GM23338 (cell line): Measurements from ENCODE around the gene TOM1L2. TPM values are rescaled to one million over a fixed set of nuclear protein-coding genes. Genes with fewer than 3 reads are reported as not detected.

Experiments
- ATAC-seq: fragments of 200-7000 bp; cut with Tn5 transposase; 3 replicates; pipeline ENCODE4 v1.9.1; 2020
- DNase-seq: peaks from one replicate; pipeline ENCODE4 v3.0.0-alpha.2; 2015; ENCODE audit warnings: low spot score
- H2AFZ ChIP-seq: fragments of 200-600 bp; sonication (generic); 2 replicates; pipeline ENCODE4 v1.8.0; 2016; ENCODE audit warnings: antibody characterized with exemption, mild to moderate bottlenecking, moderate library complexity
- H3F3A ChIP-seq: fragments of 200-600 bp; sonication (generic); replicated peaks from 2 replicates; pipeline ENCODE4 v1.8.0; 2017; ENCODE audit warnings: antibody characterized with exemption, mixed run types, low read depth
- H3K27ac ChIP-seq: fragments of 200-600 bp; sonication (generic); 2 replicates; pipeline ENCODE4 v1.6.1; 2016; ENCODE audit warnings: low read depth
- H3K27me3 ChIP-seq: fragments of 200-600 bp; sonication (generic); 2 replicates; pipeline ENCODE4 v1.8.0; 2016; ENCODE audit warnings: mild to moderate bottlenecking, mixed run types, moderate library complexity; ENCODE audit not compliant: insufficient read depth
- H3K36me3 ChIP-seq: fragments of 200-600 bp; sonication (generic); 2 replicates; pipeline ENCODE4 v1.8.0; 2016; ENCODE audit warnings: mild to moderate bottlenecking; ENCODE audit not compliant: insufficient read depth
- H3K4me1 ChIP-seq: fragments of 200-600 bp; sonication (generic); 2 replicates; pipeline ENCODE4 v1.8.0; 2016; ENCODE audit warnings: mild to moderate bottlenecking, moderate library complexity; ENCODE audit not compliant: insufficient read depth
- H3K4me2 ChIP-seq: fragments of 200-600 bp; sonication (generic); 2 replicates; pipeline ENCODE4 v1.7.1; 2017; ENCODE audit warnings: mixed run types
- H3K4me3 ChIP-seq: fragments of 200-600 bp; sonication (generic); 2 replicates; pipeline ENCODE4 v1.6.1; 2016; ENCODE audit warnings: mixed run types
- H3K79me2 ChIP-seq: fragments of 200-600 bp; sonication (generic); replicated peaks from 2 replicates; pipeline ENCODE4 v1.8.0; 2017; ENCODE audit warnings: mild to moderate bottlenecking; ENCODE audit not compliant: insufficient read depth
- H3K9me2 ChIP-seq: fragments of 200-600 bp; sonication (generic); 2 replicates; pipeline ENCODE4 v1.8.0; 2017; ENCODE audit not compliant: insufficient read depth
- H4K20me1 ChIP-seq: fragments of 200-600 bp; sonication (generic); replicated peaks from 2 replicates; pipeline ENCODE4 v1.8.0; 2017; ENCODE audit warnings: mild to moderate bottlenecking; ENCODE audit not compliant: insufficient read depth
- H3K27ac Mint-ChIP-seq: 2 replicates; pipeline ENCODE4 v1.8.0; 2020; ENCODE audit warnings: inconsistent platforms, mild to moderate bottlenecking, moderate library complexity, mixed read lengths
- H3K27me3 Mint-ChIP-seq: 3 replicates; pipeline ENCODE4 v1.8.0; 2022; ENCODE audit warnings: low read depth, mild to moderate bottlenecking, moderate library complexity, mixed read lengths, inconsistent platforms; ENCODE audit not compliant: insufficient read depth, poor library complexity
- H3K36me3 Mint-ChIP-seq: 3 replicates; pipeline ENCODE4 v1.8.0; 2021; ENCODE audit warnings: low read depth, mild to moderate bottlenecking, inconsistent platforms, moderate library complexity, mixed read lengths
- H3K4me1 Mint-ChIP-seq: 3 replicates; pipeline ENCODE4 v1.8.0; 2020; ENCODE audit warnings: mild to moderate bottlenecking, inconsistent platforms, mixed read lengths
- H3K4me3 Mint-ChIP-seq: 3 replicates; pipeline ENCODE4 v1.8.0; 2021; ENCODE audit warnings: moderate library complexity, mild to moderate bottlenecking, inconsistent platforms, mixed read lengths
- H3K9me3 Mint-ChIP-seq: 3 replicates; pipeline ENCODE4 v1.8.0; 2020; ENCODE audit warnings: moderate library complexity, mild to moderate bottlenecking, inconsistent platforms, mixed read lengths
- CREB1 ChIP-seq: fragments of 250-450 bp; sonication (Bioruptor Pico); IDR thresholded peaks from 2 replicates; pipeline ENCODE4 v1.5.0; 2020; ENCODE audit warnings: low read depth, mild to moderate bottlenecking, moderate library complexity
- EZH2 ChIP-seq: fragments of 200-600 bp; sonication (generic); IDR thresholded peaks from one replicate; pipeline ENCODE4 v1.8.0; 2017; ENCODE audit warnings: antibody characterized with exemption, mild to moderate bottlenecking, low read depth; ENCODE audit not compliant: unreplicated experiment
- EZH2phosphoT487 ChIP-seq: fragments of 200-600 bp; sonication (generic); IDR thresholded peaks from one replicate; pipeline ENCODE4 v1.8.1; 2018; ENCODE audit warnings: antibody characterized with exemption; ENCODE audit not compliant: unreplicated experiment
- JUNB ChIP-seq: IDR thresholded peaks from one replicate; pipeline ENCODE4 v1.6.1; 2016; ENCODE audit warnings: antibody characterized with exemption; ENCODE audit not compliant: unreplicated experiment
- NANOG ChIP-seq: IDR thresholded peaks from 2 replicates; pipeline ENCODE4 v1.6.1; 2016; ENCODE audit warnings: antibody characterized with exemption, borderline replicate concordance
- POLR2AphosphoS5 ChIP-seq: IDR thresholded peaks from 2 replicates; pipeline ENCODE4 v1.6.1; 2016; ENCODE audit warnings: antibody characterized with exemption, low read depth
- STAT1 ChIP-seq: IDR thresholded peaks from one replicate; pipeline ENCODE4 v1.6.1; 2016; ENCODE audit warnings: antibody characterized with exemption; ENCODE audit not compliant: unreplicated experiment
- ZNF114 ChIP-seq: fragments of 250-450 bp; sonication (Bioruptor Pico); IDR thresholded peaks from 2 replicates; pipeline ENCODE4 v1.5.0; 2020; ENCODE audit warnings: mild to moderate bottlenecking, moderate library complexity
- ZNF331 ChIP-seq: fragments of 250-450 bp; sonication (Bioruptor Pico); IDR thresholded peaks from 2 replicates; pipeline ENCODE4 v1.5.0; 2020; ENCODE audit warnings: low read depth, mild to moderate bottlenecking, moderate library complexity
- ZNF462 ChIP-seq: fragments of 250-450 bp; sonication (Bioruptor Pico); IDR thresholded peaks from 2 replicates; pipeline ENCODE4 v1.5.0; 2020; ENCODE audit warnings: mild to moderate bottlenecking, moderate library complexity
- polyA plus RNA-seq: library from polyadenylated mRNA; unstranded; fragments of >200 nt; fragmentation: Nextera tagmentation; extraction: Ambion mirVana; gene quantifications from 2 replicates; pipeline ENCODE4 v1.2.1, GENCODE V29; 2016
- total RNA-seq: library from RNA; depleted of rRNA; stranded (reverse); fragments of >200 nt; shearing (Covaris generic); gene quantifications from 2 replicates; pipeline ENCODE4 v1.2.3, GENCODE V29; 2014
- TF ChIP-seq, protein P1 (sequence below), 2 experiments: fragments of 200-600 bp in 1 of 2; sonication (generic) in 1 of 2; conservative IDR thresholded peaks; 2 replicates each; pipeline versions ENCODE4 v1.5.1 to v1.6.1; 2016 to 2017; ENCODE audit warnings: antibody characterized with exemption in 2 of 2, low read depth in 2 of 2, mild to moderate bottlenecking in 2 of 2, moderate library complexity in 1 of 2
- TF ChIP-seq, protein P2 (sequence below): IDR thresholded peaks from 2 replicates; pipeline ENCODE4 v1.6.1; 2016; ENCODE audit warnings: antibody characterized with exemption
- TF ChIP-seq, protein P3 (sequence below): IDR thresholded peaks from one replicate; pipeline ENCODE4 v1.6.1; 2018; ENCODE audit warnings: antibody characterized with exemption; ENCODE audit not compliant: unreplicated experiment

The TOM1L2 gene
- total and polyA plus RNA-seq, 2 experiments from 2014 or later: 3.3 TPM

GRCh38 chr17:17822616-17823015, 149.6 kb downstream of the TOM1L2 start:
- Histone ChIP-seq H3K4me1 (peaks cover 49% of the 10 kb centered on the region), H3K36me3 (0 out of 2 replicates have a peak, but pooled peaks cover 5% of the 10 kb centered on the region), H3K27me3 (no peaks in the 10 kb centered on the region), H3F3A (peaks cover 21% of the 10 kb centered on the region), H3K4me3 (peak overlapping the region; percentile 55), H4K20me1 (peaks cover 68% of the 10 kb centered on the region), H2AFZ (no peak overlapping the region), H3K9me2 (no peaks in the 10 kb centered on the region), H3K79me2 (peaks cover 60% of the 10 kb centered on the region), H3K27ac (no peak overlapping the region), H3K4me2 (peak overlapping the region; percentile 82)
- no peak for DNase-seq
- TF ChIP-seq ZNF331 (no peak), ZNF114 (CRISPR knock-in tag) (no peak), POLR2AphosphoS5 (no peak), EZH2phosphoT487 (no peak), JUNB (no peak), NANOG (no peak), ZNF462 (CRISPR knock-in tag) (no peak), CREB1 (no peak), EZH2 (no peak), STAT1 (no peak)
- TF ChIP-seq, protein P1, sequence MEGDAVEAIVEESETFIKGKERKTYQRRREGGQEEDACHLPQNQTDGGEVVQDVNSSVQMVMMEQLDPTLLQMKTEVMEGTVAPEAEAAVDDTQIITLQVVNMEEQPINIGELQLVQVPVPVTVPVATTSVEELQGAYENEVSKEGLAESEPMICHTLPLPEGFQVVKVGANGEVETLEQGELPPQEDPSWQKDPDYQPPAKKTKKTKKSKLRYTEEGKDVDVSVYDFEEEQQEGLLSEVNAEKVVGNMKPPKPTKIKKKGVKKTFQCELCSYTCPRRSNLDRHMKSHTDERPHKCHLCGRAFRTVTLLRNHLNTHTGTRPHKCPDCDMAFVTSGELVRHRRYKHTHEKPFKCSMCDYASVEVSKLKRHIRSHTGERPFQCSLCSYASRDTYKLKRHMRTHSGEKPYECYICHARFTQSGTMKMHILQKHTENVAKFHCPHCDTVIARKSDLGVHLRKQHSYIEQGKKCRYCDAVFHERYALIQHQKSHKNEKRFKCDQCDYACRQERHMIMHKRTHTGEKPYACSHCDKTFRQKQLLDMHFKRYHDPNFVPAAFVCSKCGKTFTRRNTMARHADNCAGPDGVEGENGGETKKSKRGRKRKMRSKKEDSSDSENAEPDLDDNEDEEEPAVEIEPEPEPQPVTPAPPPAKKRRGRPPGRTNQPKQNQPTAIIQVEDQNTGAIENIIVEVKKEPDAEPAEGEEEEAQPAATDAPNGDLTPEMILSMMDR (conservative IDR thresholded peaks at IDR 0.05; ENCODE audit: low read depth in 2 of 2): no peak
- TF ChIP-seq, protein P2, sequence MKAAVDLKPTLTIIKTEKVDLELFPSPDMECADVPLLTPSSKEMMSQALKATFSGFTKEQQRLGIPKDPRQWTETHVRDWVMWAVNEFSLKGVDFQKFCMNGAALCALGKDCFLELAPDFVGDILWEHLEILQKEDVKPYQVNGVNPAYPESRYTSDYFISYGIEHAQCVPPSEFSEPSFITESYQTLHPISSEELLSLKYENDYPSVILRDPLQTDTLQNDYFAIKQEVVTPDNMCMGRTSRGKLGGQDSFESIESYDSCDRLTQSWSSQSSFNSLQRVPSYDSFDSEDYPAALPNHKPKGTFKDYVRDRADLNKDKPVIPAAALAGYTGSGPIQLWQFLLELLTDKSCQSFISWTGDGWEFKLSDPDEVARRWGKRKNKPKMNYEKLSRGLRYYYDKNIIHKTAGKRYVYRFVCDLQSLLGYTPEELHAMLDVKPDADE: no peak
- TF ChIP-seq, protein P3, sequence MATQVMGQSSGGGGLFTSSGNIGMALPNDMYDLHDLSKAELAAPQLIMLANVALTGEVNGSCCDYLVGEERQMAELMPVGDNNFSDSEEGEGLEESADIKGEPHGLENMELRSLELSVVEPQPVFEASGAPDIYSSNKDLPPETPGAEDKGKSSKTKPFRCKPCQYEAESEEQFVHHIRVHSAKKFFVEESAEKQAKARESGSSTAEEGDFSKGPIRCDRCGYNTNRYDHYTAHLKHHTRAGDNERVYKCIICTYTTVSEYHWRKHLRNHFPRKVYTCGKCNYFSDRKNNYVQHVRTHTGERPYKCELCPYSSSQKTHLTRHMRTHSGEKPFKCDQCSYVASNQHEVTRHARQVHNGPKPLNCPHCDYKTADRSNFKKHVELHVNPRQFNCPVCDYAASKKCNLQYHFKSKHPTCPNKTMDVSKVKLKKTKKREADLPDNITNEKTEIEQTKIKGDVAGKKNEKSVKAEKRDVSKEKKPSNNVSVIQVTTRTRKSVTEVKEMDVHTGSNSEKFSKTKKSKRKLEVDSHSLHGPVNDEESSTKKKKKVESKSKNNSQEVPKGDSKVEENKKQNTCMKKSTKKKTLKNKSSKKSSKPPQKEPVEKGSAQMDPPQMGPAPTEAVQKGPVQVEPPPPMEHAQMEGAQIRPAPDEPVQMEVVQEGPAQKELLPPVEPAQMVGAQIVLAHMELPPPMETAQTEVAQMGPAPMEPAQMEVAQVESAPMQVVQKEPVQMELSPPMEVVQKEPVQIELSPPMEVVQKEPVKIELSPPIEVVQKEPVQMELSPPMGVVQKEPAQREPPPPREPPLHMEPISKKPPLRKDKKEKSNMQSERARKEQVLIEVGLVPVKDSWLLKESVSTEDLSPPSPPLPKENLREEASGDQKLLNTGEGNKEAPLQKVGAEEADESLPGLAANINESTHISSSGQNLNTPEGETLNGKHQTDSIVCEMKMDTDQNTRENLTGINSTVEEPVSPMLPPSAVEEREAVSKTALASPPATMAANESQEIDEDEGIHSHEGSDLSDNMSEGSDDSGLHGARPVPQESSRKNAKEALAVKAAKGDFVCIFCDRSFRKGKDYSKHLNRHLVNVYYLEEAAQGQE: no peak
- ATAC-seq: no peak
- Mint-ChIP-seq H3K9me3 (no peaks in the 10 kb centered on the region; the same call in 2 of the 3 replicates), H3K4me1 (peaks cover 79% of the 10 kb centered on the region), H3K27ac (no peak overlapping the region), H3K36me3 (peaks cover 34% of the 10 kb centered on the region), H3K4me3 (peak overlapping the region; percentile 50; the same call in 2 of the 3 replicates), H3K27me3 (peaks cover 23% of the 10 kb centered on the region)
